ENCODE data around the gene KCTD6.
"Not testable (repeated sequence)": the region's sequence is repeated elsewhere in the genome, so short reads cannot be mapped to it uniquely, and the experiment has no call there.

The KCTD6 gene

GRCh38 chr3:58527440-58527839, 35.5 kb downstream of the KCTD6 start:
- not testable (repeated sequence) for DNase-seq

DNA sequence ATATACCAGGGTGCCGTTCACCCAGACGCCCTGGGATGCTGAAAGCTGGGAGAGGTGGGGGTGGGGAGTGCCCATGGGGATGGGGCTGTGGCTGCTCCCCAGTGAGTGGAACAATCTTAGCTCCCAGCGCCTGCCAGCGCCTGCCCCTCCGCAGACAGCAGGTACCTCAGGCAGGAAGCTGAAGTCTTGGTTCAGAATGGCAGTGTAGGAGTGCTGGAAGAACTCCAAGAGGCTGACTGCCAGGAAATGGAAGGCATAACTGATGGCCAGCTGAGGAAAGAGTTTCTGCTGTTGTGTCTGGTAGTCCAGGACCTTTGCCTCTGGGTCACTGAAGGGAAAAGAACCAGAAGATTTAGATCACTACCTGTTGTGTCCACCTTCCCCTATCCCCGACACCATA, 36.7 kb downstream of the KCTD6 start:
- no peak for DNase-seq

- DNase-seq = no peak
Observed at GRCh38 chr3:58529516-58530353, 37.8 kb downstream of the KCTD6 start.

GRCh38 chr3:58530354-58530865, 38.5 kb downstream of the KCTD6 start:
- no peak for DNase-seq

DNA sequence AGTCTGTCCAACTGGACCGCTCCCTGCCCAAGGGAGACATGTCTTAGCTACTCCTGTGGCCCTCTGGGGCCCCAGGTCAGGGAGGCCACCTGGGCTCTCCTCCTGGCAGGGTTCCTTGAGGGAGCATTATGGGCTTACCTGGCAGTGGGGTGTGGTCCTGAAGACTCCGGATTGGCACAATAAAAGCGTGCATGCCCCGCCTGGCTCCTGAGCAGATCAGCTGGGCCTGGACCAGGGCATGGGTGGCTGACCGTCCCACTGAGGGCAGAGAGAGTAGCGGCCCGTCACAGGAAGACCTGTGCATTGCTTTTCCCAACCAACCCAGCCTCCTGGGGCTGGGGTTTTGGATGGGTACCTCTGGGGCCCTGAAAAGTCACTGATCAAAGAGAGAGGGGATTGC, 39.7 kb downstream of the KCTD6 start:
- no peak for DNase-seq

DNA sequence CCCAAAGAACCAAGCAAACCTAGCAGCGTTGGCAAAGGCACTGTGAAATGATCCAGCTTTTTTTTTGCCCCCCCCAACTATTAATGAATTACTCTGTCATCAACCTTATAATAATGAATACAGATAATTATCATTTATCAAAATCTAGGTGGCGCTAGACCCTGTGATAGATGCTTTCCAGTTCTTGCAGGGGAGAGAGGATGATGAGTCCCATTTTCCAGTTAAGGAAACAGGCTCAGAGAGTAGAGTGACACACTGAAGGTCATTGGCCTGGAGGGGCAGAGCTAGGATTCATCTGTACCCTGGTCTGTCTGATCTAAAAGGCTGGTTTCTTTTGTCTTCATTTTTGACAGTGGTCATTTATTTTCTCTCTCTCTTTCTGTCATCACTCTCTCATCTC, 40.1 kb downstream of the KCTD6 start:
- no peak for DNase-seq

DNA sequence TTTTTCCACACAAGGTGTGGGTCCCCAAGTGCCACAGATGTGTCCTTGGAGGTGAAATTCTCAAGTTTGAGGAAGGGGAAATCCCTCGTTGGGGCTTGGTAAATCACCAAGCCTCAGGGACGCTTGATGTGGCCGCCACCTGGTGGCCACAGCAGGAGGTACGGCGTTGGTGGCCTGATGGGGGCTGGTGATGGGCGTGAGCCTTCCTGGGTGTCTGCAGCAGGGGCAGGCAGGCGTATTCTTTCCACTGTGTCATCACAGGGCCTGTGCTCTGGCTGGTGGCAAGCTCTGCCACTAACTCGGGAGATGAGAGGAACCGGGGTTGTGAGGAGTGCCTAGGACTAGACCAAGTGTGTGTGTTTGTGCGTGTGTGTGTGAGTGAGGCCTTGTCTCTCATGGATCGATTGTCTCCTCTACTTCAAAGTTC, 40.9 kb downstream of the KCTD6 start:
- peak; percentile 87 for DNase-seq

- DNase-seq = no peak
Observed at GRCh38 chr3:58534592-58535494, 42.9 kb downstream of the KCTD6 start.

- no peak for DNase-seq
Observed at GRCh38 chr3:58535531-58536500, 43.9 kb downstream of the KCTD6 start.

DNA sequence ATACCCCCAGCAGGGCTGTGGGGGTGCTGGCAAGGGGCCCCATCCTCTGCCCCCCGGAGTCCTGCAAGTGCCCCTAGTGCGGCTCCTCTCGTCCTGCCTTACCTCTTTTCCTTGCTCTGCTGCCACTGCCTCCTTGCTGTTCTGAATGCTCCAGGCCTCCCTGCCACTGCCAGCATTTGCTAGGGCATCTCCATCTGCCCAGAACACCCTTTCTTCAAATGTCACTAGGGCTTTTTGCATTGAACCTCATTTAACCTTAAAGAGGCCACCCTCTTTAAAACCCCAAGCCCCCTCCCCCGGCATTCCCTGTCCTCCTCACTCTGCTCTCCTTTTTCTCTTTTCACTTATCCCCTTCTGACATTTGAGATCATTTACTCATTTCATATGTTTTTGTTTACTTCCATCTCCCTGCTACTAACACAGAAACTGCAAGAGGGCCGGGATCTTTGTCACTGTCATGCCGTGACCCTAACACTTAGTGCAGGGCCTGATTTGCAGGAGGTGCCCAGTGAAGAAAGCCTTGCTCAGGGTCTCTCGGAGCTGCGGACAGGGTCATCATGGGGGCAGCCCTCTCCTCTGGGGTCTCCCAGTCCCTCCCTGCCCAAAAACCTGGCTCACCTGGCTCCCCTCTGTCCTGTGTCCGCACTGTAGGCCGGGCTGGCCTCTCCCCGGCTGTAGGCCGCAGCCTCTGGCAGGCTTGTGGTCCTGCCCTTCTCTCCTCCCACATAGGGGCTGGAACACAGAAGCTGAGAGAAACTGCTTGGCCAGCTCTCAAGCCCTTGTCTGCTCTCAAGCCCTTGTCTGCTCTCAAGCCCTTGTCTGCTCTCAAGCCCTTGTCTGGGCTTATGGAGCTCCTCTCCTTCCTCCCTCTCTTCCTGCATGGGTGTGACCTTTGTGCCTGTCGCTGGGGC, 44.9 kb downstream of the KCTD6 start, which contains the start of gene ACOX2:
Gene ACOX2, minus strand, starts transcription at position 690 of the 911 bp plus-strand sequence. CDS start 2,084 bp downstream, outside the sequence.
- no peak for DNase-seq

DNA sequence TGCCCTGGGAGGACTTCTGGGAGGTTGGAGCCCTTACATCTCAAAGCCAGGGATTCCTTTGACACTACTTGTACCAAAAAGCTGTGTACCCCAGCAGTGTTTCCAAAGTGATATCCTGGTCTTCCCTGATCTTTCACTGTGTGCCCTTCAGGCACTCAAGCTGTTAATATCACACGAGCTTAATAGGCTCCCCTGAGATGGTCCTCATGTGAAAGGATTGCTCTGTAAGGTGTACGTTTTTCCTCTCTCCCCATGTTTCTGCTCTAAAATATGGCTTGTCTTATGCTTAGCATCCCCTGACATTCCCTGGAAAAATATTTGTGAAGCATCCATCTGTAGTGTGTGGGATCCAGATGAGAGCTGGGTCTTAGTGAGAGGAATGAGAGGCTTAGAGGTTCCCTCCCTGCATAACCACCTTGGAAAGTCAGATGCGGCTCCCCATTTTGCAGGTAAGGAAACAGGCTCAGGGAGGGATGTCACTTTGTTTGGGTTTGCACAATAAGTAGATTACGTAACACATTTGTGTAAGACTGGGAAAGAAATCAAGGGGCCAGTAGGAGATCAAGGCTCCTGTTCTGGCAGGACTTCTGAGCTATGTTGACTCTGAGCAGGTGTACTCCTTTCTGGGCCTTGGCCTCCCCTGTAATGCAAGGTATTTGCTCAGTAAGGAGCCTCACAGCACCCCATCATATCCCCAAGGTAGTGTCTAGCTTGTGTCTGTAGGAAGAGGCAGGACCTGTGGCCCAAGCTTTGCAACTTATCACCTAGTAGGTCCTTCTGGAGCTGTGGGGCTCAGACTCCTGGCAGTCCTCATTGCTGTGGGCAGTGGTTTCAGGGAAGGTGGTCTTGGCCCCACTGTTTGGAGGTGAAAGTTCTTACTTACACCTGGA, 45.8 kb downstream of the KCTD6 start:
- no peak for DNase-seq

- DNase-seq = no peak
Observed at GRCh38 chr3:58539626-58540025, 47.7 kb downstream of the KCTD6 start.

GRCh38 chr3:58540176-58540858, 48.4 kb downstream of the KCTD6 start:
- DNase-seq = no peak

GRCh38 chr3:58544541-58544940, 52.6 kb downstream of the KCTD6 start:
- DNase-seq = no peak

DNA sequence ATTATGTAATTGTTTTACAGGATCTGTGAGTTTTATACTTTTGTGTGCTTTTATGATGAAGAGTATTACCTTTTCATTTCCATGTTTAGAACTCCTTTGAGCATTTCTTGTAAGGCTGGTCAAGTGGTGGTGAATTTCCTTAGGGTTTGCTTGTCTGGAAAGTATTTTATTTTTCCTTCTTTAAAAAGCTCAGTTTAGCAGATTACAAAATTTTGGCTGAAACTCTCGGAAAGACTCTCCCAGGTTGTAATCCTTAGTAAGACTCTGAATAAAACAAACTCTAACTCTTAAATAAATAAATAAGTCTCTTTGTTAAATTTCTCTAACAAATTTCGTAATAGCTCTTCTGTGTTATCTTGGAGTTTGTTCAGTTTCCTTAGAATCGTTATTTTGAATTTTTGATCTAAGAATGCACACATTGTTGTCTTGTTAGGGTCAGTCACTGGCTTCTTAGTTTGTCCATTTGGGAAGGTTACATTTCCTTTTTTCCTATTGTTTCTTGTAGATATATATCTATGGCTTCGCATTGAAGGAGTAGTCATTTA, 59.8 kb downstream of the KCTD6 start:
- DNase-seq = no peak

Measured in activated CD4-positive, alpha-beta T cell treated with anti-CD3 and anti-CD28 coated beads, Interleukin-2, amount 50 U/mL, for 16 hours (primary cell).